HCT116 (cell line): ENCODE results near the gene RCN2. TPM values are rescaled to one million over a fixed set of nuclear protein-coding genes. Genes with fewer than 3 reads are reported as not detected.

ENCODE experiments used
- ATAC-seq: fragments of 200-7000 bp; cut with Tn5 transposase; 2 replicates; pipeline ENCODE4 v1.9.1; 2020; ENCODE audit warnings: mild to moderate bottlenecking, moderate library complexity
- BruUV-seq: library from RNA; stranded (reverse); fragments of 400-500 nt; replicated peaks from 2 replicates; lab custom pipeline; 2021; lab: Mats Ljungman, UMichigan
- CTCF ChIA-PET: fragments of 300-600 bp; sonication (Branson Sonifier 250); formaldehyde crosslinking; loops from one replicate; lab custom pipeline; 2021; ENCODE audit warnings: antibody characterized with exemption; lab: Charles Lee
- POLR2A ChIA-PET: fragments of 300-600, 350-600 bp; sonication (Branson Sonifier 250); formaldehyde crosslinking; loops from one replicate; lab custom pipeline; 2021; ENCODE audit warnings: antibody characterized with exemption; lab: Charles Lee
- RAD21 ChIA-PET, 2 experiments: fragments of 300-600 bp; sonication (Branson Sonifier 250); formaldehyde crosslinking; loops; one replicate each; lab custom pipeline; 2023; ENCODE audit warnings: low total read pairs in 2 of 2; ENCODE audit not compliant: uncharacterized antibody in 2 of 2, unreplicated experiment in 2 of 2, low non-redundant PET in 1 of 2; lab: Charles Lee
- DNase-seq: peaks from one replicate; pipeline ENCODE4 v3.0.0-alpha.2; 2010; ENCODE audit warnings: low read depth, low spot score
- H2AFZ ChIP-seq: fragments of 200-600 bp; shearing (Covaris generic), sonication (generic); 2 replicates; pipeline ENCODE4 v1.6.1; 2017; ENCODE audit warnings: low read depth, mixed run types, mixed read lengths, antibody characterized with exemption, low read length; ENCODE audit not compliant: poor library complexity, severe bottlenecking
- H3K27ac ChIP-seq: 2 replicates; pipeline ENCODE4 v1.5.1; 2012; ENCODE audit warnings: low read depth, low read length
- H3K27me3 ChIP-seq: fragments of 200-600 bp; sonication (generic); 2 replicates; pipeline ENCODE4 v1.6.1; 2016; ENCODE audit warnings: mixed run types, low read length, mixed read lengths; ENCODE audit not compliant: insufficient read depth
- H3K36me3 ChIP-seq, 2 experiments: fragments of 200-500 bp in 1 of 2; fragments of 200-600 bp in 1 of 2; sonication (Bioruptor generic) in 1 of 2; sonication (generic) in 1 of 2; 2 replicates each; pipeline versions ENCODE4 v1.5.1 to v1.6.1; 2014 to 2016; ENCODE audit warnings: low read length in 2 of 2, inconsistent platforms in 1 of 2, mixed read lengths in 1 of 2, mixed run types in 1 of 2; ENCODE audit not compliant: insufficient read depth in 2 of 2, control insufficient read depth in 1 of 2
- H3K4me1 ChIP-seq, 2 experiments: fragments of 200-600 bp in 1 of 2; sonication (generic) in 1 of 2; 2 replicates each; pipeline versions ENCODE4 v1.5.1 to v1.6.1; 2012 to 2017; ENCODE audit warnings: low read length in 2 of 2, inconsistent platforms in 1 of 2, mild to moderate bottlenecking in 1 of 2, mixed read lengths in 1 of 2, mixed run types in 1 of 2, moderate library complexity in 1 of 2; ENCODE audit not compliant: insufficient read depth in 2 of 2, control insufficient read depth in 1 of 2
- H3K4me2 ChIP-seq: fragments of 200-600 bp; sonication (generic); 2 replicates; pipeline ENCODE4 v1.6.1; 2017; ENCODE audit warnings: mixed run types, low read length, mixed read lengths
- H3K4me3 ChIP-seq, 2 experiments: fragments of 200-600 bp in 1 of 2; sonication (generic) in 1 of 2; replicated peaks in 1 of 2; 2 replicates each; pipeline ENCODE4 v1.5.1; 2011 to 2016; ENCODE audit warnings: low read length in 2 of 2, control low read depth in 1 of 2, low read depth in 1 of 2, mild to moderate bottlenecking in 1 of 2, mixed read lengths in 1 of 2, mixed run types in 1 of 2
- H3K79me2 ChIP-seq: fragments of 200-600 bp; sonication (generic); 2 replicates; pipeline ENCODE4 v1.6.1; 2017; ENCODE audit warnings: mild to moderate bottlenecking, mixed run types, low read length, moderate library complexity, mixed read lengths; ENCODE audit not compliant: insufficient read depth
- H3K9ac ChIP-seq: fragments of 200-600 bp; sonication (generic); 2 replicates; pipeline ENCODE4 v1.6.1; 2016; ENCODE audit warnings: low read length, mixed read lengths
- H3K9me2 ChIP-seq: fragments of 200-600 bp; sonication (generic), shearing (Covaris generic); 2 replicates; pipeline ENCODE4 v1.6.1; 2017; ENCODE audit warnings: mixed run types, mild to moderate bottlenecking, moderate library complexity; ENCODE audit not compliant: insufficient read depth
- H3K9me3 ChIP-seq, 2 experiments: fragments of 200-500 bp in 1 of 2; fragments of 200-600 bp in 1 of 2; sonication (Bioruptor generic) in 1 of 2; sonication (generic) in 1 of 2; 2 replicates each; pipeline ENCODE4 v1.6.1; 2014 to 2017; ENCODE audit warnings: low read length in 2 of 2, mixed read lengths in 2 of 2, inconsistent platforms in 1 of 2, low read depth in 1 of 2, mild to moderate bottlenecking in 1 of 2, mixed run types in 1 of 2, moderate library complexity in 1 of 2; ENCODE audit not compliant: control insufficient read depth in 1 of 2, insufficient read depth in 1 of 2
- H4K20me1 ChIP-seq: fragments of 200-600 bp; sonication (generic), shearing (Covaris generic); 2 replicates; pipeline ENCODE4 v1.6.1; 2017; ENCODE audit warnings: mixed run types, mild to moderate bottlenecking, moderate library complexity; ENCODE audit not compliant: insufficient read depth
- ATF3 ChIP-seq: IDR thresholded peaks from 2 replicates; pipeline ENCODE4 v1.6.1; 2012
- CBX3 ChIP-seq: IDR thresholded peaks from 2 replicates; pipeline ENCODE4 v1.6.1; 2012; ENCODE audit warnings: low read depth
- ELF1 ChIP-seq: IDR thresholded peaks from 2 replicates; pipeline ENCODE4 v1.6.1; 2012; ENCODE audit warnings: low read depth, borderline replicate concordance
- EZH2phosphoT487 ChIP-seq: fragments of 200-600 bp; IDR thresholded peaks from 2 replicates; pipeline ENCODE4 v1.6.1; 2018; ENCODE audit warnings: antibody characterized with exemption, borderline replicate concordance
- JUND ChIP-seq: IDR thresholded peaks from 2 replicates; pipeline ENCODE4 v1.6.1; 2012
- POLR2AphosphoS5 ChIP-seq: IDR thresholded peaks from 2 replicates; pipeline ENCODE4 v1.6.1; 2011; ENCODE audit warnings: mild to moderate bottlenecking, low read depth, low read length, moderate library complexity
- SIN3A ChIP-seq: IDR thresholded peaks from 2 replicates; pipeline ENCODE4 v1.6.1; 2012; ENCODE audit warnings: low read depth
- SP1 ChIP-seq: IDR thresholded peaks from 2 replicates; pipeline ENCODE4 v1.6.1; 2012; ENCODE audit warnings: low read depth
- ZBTB33 ChIP-seq: IDR thresholded peaks from 2 replicates; pipeline ENCODE4 v1.6.1; 2011; ENCODE audit warnings: mild to moderate bottlenecking, low read length, moderate library complexity; ENCODE audit not compliant: insufficient replicate concordance; ENCODE audit errors: extremely low read depth
- ZFX ChIP-seq: fragments of 450-650 bp; IDR thresholded peaks from 2 replicates; pipeline ENCODE4 v1.6.1; 2017
- intact Hi-C: fragments of 100-400 bp; cut with micrococcal nuclease; formaldehyde crosslinking; loops from 2 replicates; pipeline ENCODE4 v1.10.0; 2022
- total RNA-seq: library from RNA; stranded (reverse); gene quantifications from one replicate; pipeline ENCODE4 v1.2.1, GENCODE V29; 2021; ENCODE audit not compliant: unreplicated experiment

Gene RCN2
- total RNA-seq, 1 experiment from 2014 or later, result 71.5 TPM

- intact Hi-C loops, result no loop called here
- no peak overlapping the region for H3K27ac ChIP-seq
- ATAC-seq (no peak), DNase-seq (no peak)
- POLR2A ChIA-PET, result no interaction called here
- no peaks in the 10 kb centered on the region for H3K4me1 ChIP-seq
- RAD21 ChIA-PET, result no interaction called here
- no peaks in the 10 kb centered on the region for H3K9me2 ChIP-seq
- no peak overlapping the region for H3K4me3 ChIP-seq
- no peak overlapping the region for H3K9ac ChIP-seq
- no peaks in the 10 kb centered on the region for H3K79me2 ChIP-seq
- no peaks in the 10 kb centered on the region for H3K9me3 ChIP-seq
- no peaks in the 10 kb centered on the region for H4K20me1 ChIP-seq
- CTCF ChIA-PET, result interaction anchor here (1.0 kb wide), 1 partner anchor 14 kb away, joined by 3 read pairs; no protein-coding TSS in a partner anchor
- BruUV-seq, result no TSS peak
- no peaks in the 10 kb centered on the region for H3K36me3 ChIP-seq
- H3K27me3 ChIP-seq, result no peaks in the 10 kb centered on the region
- no peak overlapping the region for H2AFZ ChIP-seq
- no peak overlapping the region for H3K4me2 ChIP-seq
- no peak for TF ChIP-seq ATF3
- TF ChIP-seq SP1, result no peak
- TF ChIP-seq POLR2AphosphoS5, result no peak
- no peak for TF ChIP-seq JUND
- no peak for TF ChIP-seq ZFX
- no peak for TF ChIP-seq EZH2phosphoT487
- no peak for TF ChIP-seq ZBTB33
- no peak for TF ChIP-seq SIN3A
- no peak for TF ChIP-seq ELF1
- TF ChIP-seq CBX3, result no peak
Measured at GRCh38 chr15:76987276-76987675, 55.7 kb downstream of the RCN2 start.
